Kidney (tissue), 14 donors: Measurements from ENCODE around the gene HECW1. TPM values are rescaled to one million over a fixed set of nuclear protein-coding genes. Genes with fewer than 3 reads are reported as not detected.
A peak's percentile ranks its signal among the peaks of the same experiment; 100 is the strongest.

ENCODE experiments used
- DNase-seq, 5 donors: peaks; one replicate each; pipeline ENCODE4 v3.0.0-alpha.2; 2013 to 2020
- FAIRE-seq: peaks from 2 replicates; lab custom pipeline; 2012; peaks lifted over from hg19 to GRCh38; lab: Jason Lieb, UNC
- H3K27ac ChIP-seq, 2 donors: one replicate each; pipeline ENCODE4 v1.7.0; 2013; ENCODE audit warnings: low read depth in 2 of 2, low read length in 2 of 2, inconsistent platforms in 1 of 2
- H3K27me3 ChIP-seq: one replicate; pipeline ENCODE4 v1.7.1; 2013; ENCODE audit warnings: low read length, inconsistent platforms; ENCODE audit not compliant: control insufficient read depth, insufficient read depth
- H3K36me3 ChIP-seq, 3 donors: one replicate each; pipeline versions ENCODE4 v1.7.0 to v1.7.1; 2013; ENCODE audit warnings: low read length in 3 of 3, control low read depth in 1 of 3, inconsistent platforms in 1 of 3; ENCODE audit not compliant: insufficient read depth in 3 of 3, control insufficient read depth in 2 of 3
- H3K4me1 ChIP-seq, 3 donors: one replicate each; pipeline versions ENCODE4 v1.7.0 to v1.7.1; 2013; ENCODE audit warnings: low read length in 3 of 3, inconsistent platforms in 1 of 3, low read depth in 1 of 3; ENCODE audit not compliant: control insufficient read depth in 2 of 3, insufficient read depth in 2 of 3
- H3K4me3 ChIP-seq, 3 donors: one replicate each; pipeline versions ENCODE4 v1.7.0 to v1.8.1; 2013; ENCODE audit warnings: low read length in 3 of 3, control low read depth in 1 of 3, inconsistent platforms in 1 of 3
- H3K9ac ChIP-seq, 3 donors: one replicate each; pipeline versions ENCODE4 v1.7.0 to v1.7.1; 2013; ENCODE audit warnings: low read length in 3 of 3, control low read depth in 1 of 3, inconsistent platforms in 1 of 3
- H3K9me3 ChIP-seq, 3 donors: one replicate each; pipeline versions ENCODE4 v1.7.0 to v1.7.1; 2013; ENCODE audit warnings: low read length in 3 of 3, control low read depth in 1 of 3, inconsistent platforms in 1 of 3; ENCODE audit not compliant: control insufficient read depth in 2 of 3, insufficient read depth in 1 of 3
- intact Hi-C: fragments of 100-400 bp; cut with DNase I; formaldehyde crosslinking; loops from one replicate; pipeline ENCODE4 v1.11.1; 2022
- polyA plus RNA-seq: library from polyadenylated mRNA; stranded (reverse); fragments of 350-450 nt; fragmentation: Illumina TruSeq; extraction: RNeasy Lipid Tissue Mini Kit (QIAGEN cat#74804); gene quantifications from one replicate; pipeline ENCODE4 v1.2.3, GENCODE V29; 2014; ENCODE audit warnings: low read depth, low replicate concordance; ENCODE audit not compliant: insufficient read depth
- total RNA-seq: library from RNA; stranded (reverse); fragmentation: NEBNext Ultra II Directional; extraction: Animal tissue kit (Norgen Biotek cat#: 25700); gene quantifications from one replicate; pipeline ENCODE4 v1.2.1, GENCODE V29; 2021
- TF ChIP-seq, protein P1 (sequence below): IDR thresholded peaks from 3 replicates; pipeline ENCODE4 v1.5.1; 2012; ENCODE audit warnings: mild to moderate bottlenecking, moderate library complexity, borderline replicate concordance; ENCODE audit not compliant: insufficient read depth; ENCODE audit errors: extremely low read depth
- donor health status: control.
- donor health status: control.
- donor health status: control.
- donor health status: control.
- donor health status: control.
- donor health status: DM: yes; HTN: yes; CAD: no.
- donor health status: Normal renal cell carcinoma (clear cell type).

HECW1 gene
- total and polyA plus RNA-seq, 2 donors from 2014 or later, result 0.50 to 7.5 TPM

DNA sequence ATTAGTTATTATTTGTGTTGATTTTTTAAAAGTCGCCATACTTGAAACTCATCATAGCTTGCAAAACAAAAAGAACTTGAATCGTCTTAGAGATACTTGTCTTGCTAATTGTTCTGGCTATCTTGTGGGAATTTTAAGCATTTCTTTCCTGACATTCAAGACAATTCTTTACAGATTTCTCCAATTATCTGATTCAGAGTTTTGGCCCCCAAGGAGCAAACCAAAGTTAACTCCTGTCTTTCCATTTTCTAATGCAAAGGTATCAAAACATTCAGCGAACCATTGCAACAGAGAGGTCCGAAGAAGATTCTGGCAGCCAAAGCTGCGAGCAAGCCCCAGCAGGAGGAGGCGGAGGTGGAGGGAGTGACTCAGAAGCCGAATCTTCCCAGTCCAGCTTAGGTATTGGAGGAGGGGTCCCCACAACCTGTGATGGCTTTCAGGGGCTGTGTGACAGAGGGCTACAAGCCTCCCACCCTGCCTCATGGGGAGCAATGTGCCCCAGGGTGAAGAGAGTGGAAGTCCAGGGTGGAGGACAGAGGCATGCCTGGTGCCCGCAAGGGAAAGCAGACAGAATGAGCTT lies 351.0 kb downstream of the HECW1 start:
- FAIRE-seq (no peak), DNase-seq (no peak)
- intact Hi-C loops, result no loop called here
- no peak overlapping the region for H3K4me3 ChIP-seq
- no peaks in the 10 kb centered on the region for H3K9me3 ChIP-seq
- H3K9ac ChIP-seq, result no peak overlapping the region
- H3K27me3 ChIP-seq, result no peaks in the 10 kb centered on the region
- no peaks in the 10 kb centered on the region for H3K4me1 ChIP-seq
- TF ChIP-seq, protein P1, sequence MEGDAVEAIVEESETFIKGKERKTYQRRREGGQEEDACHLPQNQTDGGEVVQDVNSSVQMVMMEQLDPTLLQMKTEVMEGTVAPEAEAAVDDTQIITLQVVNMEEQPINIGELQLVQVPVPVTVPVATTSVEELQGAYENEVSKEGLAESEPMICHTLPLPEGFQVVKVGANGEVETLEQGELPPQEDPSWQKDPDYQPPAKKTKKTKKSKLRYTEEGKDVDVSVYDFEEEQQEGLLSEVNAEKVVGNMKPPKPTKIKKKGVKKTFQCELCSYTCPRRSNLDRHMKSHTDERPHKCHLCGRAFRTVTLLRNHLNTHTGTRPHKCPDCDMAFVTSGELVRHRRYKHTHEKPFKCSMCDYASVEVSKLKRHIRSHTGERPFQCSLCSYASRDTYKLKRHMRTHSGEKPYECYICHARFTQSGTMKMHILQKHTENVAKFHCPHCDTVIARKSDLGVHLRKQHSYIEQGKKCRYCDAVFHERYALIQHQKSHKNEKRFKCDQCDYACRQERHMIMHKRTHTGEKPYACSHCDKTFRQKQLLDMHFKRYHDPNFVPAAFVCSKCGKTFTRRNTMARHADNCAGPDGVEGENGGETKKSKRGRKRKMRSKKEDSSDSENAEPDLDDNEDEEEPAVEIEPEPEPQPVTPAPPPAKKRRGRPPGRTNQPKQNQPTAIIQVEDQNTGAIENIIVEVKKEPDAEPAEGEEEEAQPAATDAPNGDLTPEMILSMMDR, result no peak
- no peak overlapping the region for H3K27ac ChIP-seq
- H3K36me3 ChIP-seq, result no peaks in the 10 kb centered on the region

- DNase-seq, result peak in 1 of 5 donors; percentile 33
- no peaks in the 10 kb centered on the region for H3K27me3 ChIP-seq
- FAIRE-seq, result peak; percentile 33
- H3K27ac ChIP-seq, result no peak overlapping the region
- no peak overlapping the region for H3K4me3 ChIP-seq
- no peaks in the 10 kb centered on the region for H3K4me1 ChIP-seq
- peaks cover 0 to 14% (median 0%) of the 10 kb centered on the region in 3 donors for H3K36me3 ChIP-seq
- intact Hi-C loops, result no loop called here
- H3K9ac ChIP-seq, result no peak overlapping the region
- no peaks in the 10 kb centered on the region for H3K9me3 ChIP-seq
- TF ChIP-seq, protein P1, result no peak
These were observed 353.4 kb downstream of the HECW1 start for GRCh38 chr7:43465581-43466554.

DNA sequence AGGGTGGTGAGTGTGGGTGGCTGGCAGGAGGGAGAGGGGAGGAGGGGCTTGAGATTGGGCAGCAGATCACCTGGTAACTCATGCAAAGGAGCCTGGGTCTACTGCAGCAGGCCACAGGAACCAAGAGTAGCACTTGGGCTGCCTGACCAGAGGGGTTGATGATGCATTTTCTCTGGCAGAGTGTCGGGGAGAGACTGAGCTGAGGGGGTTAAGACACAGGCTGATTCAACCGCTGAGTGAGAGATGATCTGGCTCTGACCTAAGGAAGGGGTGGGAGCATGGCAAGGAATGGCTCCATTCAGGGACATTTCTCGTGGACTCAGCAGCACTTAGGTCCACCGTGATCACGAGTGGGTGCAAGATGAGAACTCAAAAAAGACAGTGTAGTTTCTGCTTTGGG lies 355.0 kb downstream of the HECW1 start:
- Histone ChIP-seq H3K9ac (no peak overlapping the region), H3K27me3 (no peaks in the 10 kb centered on the region), H3K9me3 (no peaks in the 10 kb centered on the region), H3K36me3 (peaks cover 0 to 14% (median 0%) of the 10 kb centered on the region in 3 donors), H3K4me3 (no peak overlapping the region), H3K27ac (no peak overlapping the region), H3K4me1 (no peaks in the 10 kb centered on the region)
- intact Hi-C loops, result no loop called here
- TF ChIP-seq, protein P1, result no peak
- no peak for FAIRE-seq
- DNase-seq, result no peak
